HG02938 (cell line): ENCODE results near the gene USP36.
"Not testable (repeated sequence)": the region's sequence is repeated elsewhere in the genome, so short reads cannot be mapped to it uniquely, and the experiment has no call there.

Experiments
- ATAC-seq: cut with Tn5 transposase; IDR thresholded peaks from one replicate; pipeline ENCODE4 v1.9.1; 2021; ENCODE audit warnings: mild to moderate bottlenecking, moderate library complexity; ENCODE audit not compliant: unreplicated experiment

USP36 gene

GRCh38 chr17:78774453-78774852 is 66.2 kb downstream of the USP36 start:
- ATAC-seq: no peak

GRCh38 chr17:78771758-78772382 is 68.7 kb downstream of the USP36 start:
- peak; percentile 50 for ATAC-seq

- ATAC-seq: no peak
Observed at GRCh38 chr17:78769196-78769773, 71.3 kb downstream of the USP36 start.

- no peak for ATAC-seq
Observed at GRCh38 chr17:78767806-78768205, 72.8 kb downstream of the USP36 start.

- no peak for ATAC-seq
Observed at GRCh38 chr17:78766743-78767294, 73.8 kb downstream of the USP36 start.

GRCh38 chr17:78766225-78766624 is 74.4 kb downstream of the USP36 start:
- ATAC-seq: no peak

GRCh38 chr17:78765821-78766220 is 74.8 kb downstream of the USP36 start:
- ATAC-seq: no peak

GRCh38 chr17:78764871-78765270 is 75.7 kb downstream of the USP36 start:
- ATAC-seq: no peak

- no peak for ATAC-seq
Observed at GRCh38 chr17:78763561-78763960, 77.1 kb downstream of the USP36 start.

- ATAC-seq: no peak
Observed at GRCh38 chr17:78761789-78762406, 78.7 kb downstream of the USP36 start.

- ATAC-seq: no peak
Observed at GRCh38 chr17:78759969-78760352, 80.7 kb downstream of the USP36 start.

GRCh38 chr17:78759203-78759968 is 81.2 kb downstream of the USP36 start:
- peak; percentile 51 for ATAC-seq

GRCh38 chr17:78753316-78754250 is 87.0 kb downstream of the USP36 start:
- ATAC-seq: no peak

GRCh38 chr17:78751447-78752161 is 89.0 kb downstream of the USP36 start:
- ATAC-seq: no peak

GRCh38 chr17:78751000-78751399 is 89.6 kb downstream of the USP36 start:
- ATAC-seq: not testable (repeated sequence)

GRCh38 chr17:78748730-78749317 is 91.8 kb downstream of the USP36 start:
- ATAC-seq: peak; percentile 38

- peak; percentile 45 for ATAC-seq
Observed at GRCh38 chr17:78748048-78748729, 92.4 kb downstream of the USP36 start.

- ATAC-seq: no peak
Observed at GRCh38 chr17:78747488-78747887, 93.1 kb downstream of the USP36 start.

- no peak for ATAC-seq
Observed at GRCh38 chr17:78746949-78747269, 93.7 kb downstream of the USP36 start.
